HG03342 (cell line): ENCODE results near the gene LAIR2.
A peak's percentile ranks its signal among the peaks of the same experiment; 100 is the strongest.

Experiments used
- ATAC-seq: cut with Tn5 transposase; IDR thresholded peaks from one replicate; pipeline ENCODE4 v1.9.1; 2021; ENCODE audit warnings: mild to moderate bottlenecking, moderate library complexity; ENCODE audit not compliant: unreplicated experiment

LAIR2 gene

GRCh38 chr19:54502518-54503048 lies at the start of gene LAIR2:
LAIR2 (plus strand) TSS chr19:54502831; CDS start chr19:54502919, 88 bp downstream.
- ATAC-seq, result no peak

GRCh38 chr19:54453921-54454780 lies 48.5 kb upstream of the LAIR2 start:
- ATAC-seq, result no peak

- no peak for ATAC-seq
Observed at GRCh38 chr19:54454781-54455675, 47.6 kb upstream of the LAIR2 start.

GRCh38 chr19:54455786-54456422 lies 46.7 kb upstream of the LAIR2 start:
- no peak for ATAC-seq

- no peak for ATAC-seq
Observed at GRCh38 chr19:54456423-54457373, 45.9 kb upstream of the LAIR2 start.

- ATAC-seq, result no peak
Observed at GRCh38 chr19:54457773-54458647, 44.6 kb upstream of the LAIR2 start.

GRCh38 chr19:54458648-54459281 lies 43.9 kb upstream of the LAIR2 start:
- ATAC-seq, result no peak

GRCh38 chr19:54459282-54460229 lies 43.1 kb upstream of the LAIR2 start:
- ATAC-seq, result no peak

- no peak for ATAC-seq
Observed at GRCh38 chr19:54460230-54461005, 42.2 kb upstream of the LAIR2 start.

GRCh38 chr19:54461210-54461609 lies 41.4 kb upstream of the LAIR2 start:
- no peak for ATAC-seq

GRCh38 chr19:54461613-54462012 lies 41.0 kb upstream of the LAIR2 start:
- no peak for ATAC-seq

GRCh38 chr19:54462047-54462654 lies 40.5 kb upstream of the LAIR2 start:
- ATAC-seq, result no peak

- ATAC-seq, result peak; percentile 4
Observed at GRCh38 chr19:54462655-54463530, 39.7 kb upstream of the LAIR2 start.

- peak; percentile 58 for ATAC-seq
Observed at GRCh38 chr19:54463531-54464043, 39.0 kb upstream of the LAIR2 start, which contains the start of gene LENG9. LENG9 (minus strand) TSS chr19:54463778; CDS start chr19:54463526, 252 bp downstream.
